Effector memory CD8-positive, alpha-beta T cell (primary cell): ENCODE measurements around the gene CROCC.

Experiments used
- ATAC-seq: fragments of 150-1000 bp; cut with Tn5 transposase; replicated peaks from 2 replicates; pipeline ENCODE4 v1.10.0; 2021; ENCODE audit warnings: mild to moderate bottlenecking, moderate library complexity
- DNase-seq, 3 experiments: peaks; one replicate each; pipeline ENCODE4 v3.0.0; 2021
- H3K27ac Mint-ChIP-seq, 2 donors: one replicate each; pipeline ENCODE4 v1.8.0; 2022; ENCODE audit warnings: mild to moderate bottlenecking in 2 of 2, mixed read lengths in 2 of 2, moderate library complexity in 2 of 2
- H3K27me3 Mint-ChIP-seq, 2 donors: one replicate each; pipeline ENCODE4 v1.8.0; 2022; ENCODE audit warnings: mixed read lengths in 2 of 2
- H3K36me3 Mint-ChIP-seq: one replicate; pipeline ENCODE4 v1.8.0; 2022; ENCODE audit warnings: mild to moderate bottlenecking, moderate library complexity, mixed read lengths; ENCODE audit not compliant: insufficient read depth
- H3K4me1 Mint-ChIP-seq, 2 donors: one replicate each; pipeline ENCODE4 v1.8.0; 2022; ENCODE audit warnings: low read depth in 2 of 2, mixed read lengths in 2 of 2
- H3K4me3 Mint-ChIP-seq, 2 donors: one replicate each; pipeline ENCODE4 v1.8.0; 2022; ENCODE audit warnings: mild to moderate bottlenecking in 2 of 2, mixed read lengths in 2 of 2, moderate library complexity in 2 of 2
- H3K9me3 Mint-ChIP-seq, 2 donors: one replicate each; pipeline ENCODE4 v1.8.0; 2022; ENCODE audit warnings: mixed read lengths in 2 of 2

Gene CROCC

DNA sequence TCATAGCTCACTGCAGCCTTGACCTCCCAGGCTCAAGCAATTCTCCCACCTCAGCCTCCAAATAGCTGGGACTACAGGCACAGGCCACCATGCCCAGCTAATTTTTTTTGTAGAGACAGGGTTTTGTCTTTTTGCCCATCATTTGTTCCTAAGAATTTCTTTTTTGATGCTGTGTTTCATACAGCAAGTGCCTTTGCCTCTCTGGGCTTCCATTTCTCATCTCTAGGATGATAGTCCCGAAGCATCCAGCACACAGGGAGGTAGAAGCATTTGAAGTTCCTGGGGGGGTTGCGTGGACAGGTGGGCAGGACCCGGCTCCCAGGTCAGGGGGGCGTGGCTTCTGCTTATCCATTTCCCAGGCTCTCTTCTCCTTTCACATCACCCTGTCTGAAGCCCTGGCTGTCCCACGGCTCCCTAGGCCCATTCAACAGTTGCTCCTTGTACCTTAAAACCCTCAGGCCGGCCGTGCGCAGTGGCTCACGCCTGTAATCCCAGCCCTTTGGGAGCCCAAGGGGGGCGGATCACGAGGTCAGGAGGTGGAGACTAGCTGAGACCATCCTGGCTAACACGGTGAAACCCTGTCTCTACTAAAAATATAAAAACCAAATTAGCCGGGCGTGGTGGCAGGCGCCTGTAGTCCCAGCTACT, 86.6 kb downstream of the CROCC start:
- no peak for ATAC-seq
- Mint-ChIP-seq H3K27ac (peak overlapping the region in 1 of 2 donors; percentile 38), H3K9me3 (no peaks in the 10 kb centered on the region), H3K27me3 (no peaks in the 10 kb centered on the region), H3K36me3 (peaks cover 23% of the 10 kb centered on the region), H3K4me3 (no peak overlapping the region), H3K4me1 (peaks cover 19 to 24% of the 10 kb centered on the region in 2 donors)
- no peak for DNase-seq

DNA sequence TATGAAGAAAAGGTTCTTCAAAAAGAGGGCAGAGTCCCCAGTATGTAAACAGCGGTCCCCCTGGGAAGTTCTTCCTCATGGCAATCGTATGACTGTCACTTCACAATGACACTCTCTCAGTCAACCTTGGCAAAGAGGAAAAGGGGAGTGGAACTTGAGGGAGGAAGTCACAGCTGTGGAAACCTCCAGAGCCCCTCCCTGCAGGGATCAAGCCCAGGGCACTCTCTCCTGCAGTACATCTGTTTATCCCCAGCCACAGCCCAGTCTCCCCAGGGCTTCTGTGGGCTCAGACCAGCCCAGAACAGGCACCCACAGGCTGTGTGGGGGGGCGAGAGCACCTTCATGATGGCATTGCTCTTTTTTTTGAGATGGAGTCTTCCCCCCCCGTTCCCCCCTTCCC, 88.0 kb downstream of the CROCC start:
- Mint-ChIP-seq H3K27ac (peak overlapping the region in 1 of 2 donors; percentile 86), H3K36me3 (peaks cover 11% of the 10 kb centered on the region), H3K4me3 (peak overlapping the region; percentile 13 to 86), H3K27me3 (no peaks in the 10 kb centered on the region), H3K9me3 (no peaks in the 10 kb centered on the region), H3K4me1 (peaks cover 19 to 21% of the 10 kb centered on the region in 2 donors)
- DNase-seq (no peak), ATAC-seq (no peak)

DNA sequence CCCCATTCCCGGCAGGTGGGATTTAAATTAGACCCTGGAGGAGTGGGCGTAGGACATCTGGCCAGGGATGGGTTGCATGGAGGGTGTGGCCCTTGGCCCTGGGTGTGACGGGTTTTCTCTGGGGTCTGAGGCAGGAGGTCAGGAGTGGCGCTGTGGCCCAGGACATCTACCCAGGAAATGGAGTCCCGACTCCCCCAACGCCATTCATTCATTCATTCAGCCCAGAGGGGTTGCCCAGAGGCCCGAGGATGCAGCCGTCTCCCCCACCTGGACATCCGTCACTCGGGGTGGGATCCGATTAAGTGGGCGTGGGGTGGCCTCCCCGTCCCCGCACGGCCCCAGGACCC, 89.3 kb downstream of the CROCC start:
- Mint-ChIP-seq H3K27me3 (no peaks in the 10 kb centered on the region), H3K9me3 (no peaks in the 10 kb centered on the region), H3K4me3 (peak overlapping the region; percentile 81 to 86), H3K4me1 (peaks cover 19 to 21% of the 10 kb centered on the region in 2 donors), H3K27ac (peak overlapping the region; percentile 85 to 86), H3K36me3 (peaks cover 3% of the 10 kb centered on the region)
- ATAC-seq (no peak), DNase-seq (no peak)

DNA sequence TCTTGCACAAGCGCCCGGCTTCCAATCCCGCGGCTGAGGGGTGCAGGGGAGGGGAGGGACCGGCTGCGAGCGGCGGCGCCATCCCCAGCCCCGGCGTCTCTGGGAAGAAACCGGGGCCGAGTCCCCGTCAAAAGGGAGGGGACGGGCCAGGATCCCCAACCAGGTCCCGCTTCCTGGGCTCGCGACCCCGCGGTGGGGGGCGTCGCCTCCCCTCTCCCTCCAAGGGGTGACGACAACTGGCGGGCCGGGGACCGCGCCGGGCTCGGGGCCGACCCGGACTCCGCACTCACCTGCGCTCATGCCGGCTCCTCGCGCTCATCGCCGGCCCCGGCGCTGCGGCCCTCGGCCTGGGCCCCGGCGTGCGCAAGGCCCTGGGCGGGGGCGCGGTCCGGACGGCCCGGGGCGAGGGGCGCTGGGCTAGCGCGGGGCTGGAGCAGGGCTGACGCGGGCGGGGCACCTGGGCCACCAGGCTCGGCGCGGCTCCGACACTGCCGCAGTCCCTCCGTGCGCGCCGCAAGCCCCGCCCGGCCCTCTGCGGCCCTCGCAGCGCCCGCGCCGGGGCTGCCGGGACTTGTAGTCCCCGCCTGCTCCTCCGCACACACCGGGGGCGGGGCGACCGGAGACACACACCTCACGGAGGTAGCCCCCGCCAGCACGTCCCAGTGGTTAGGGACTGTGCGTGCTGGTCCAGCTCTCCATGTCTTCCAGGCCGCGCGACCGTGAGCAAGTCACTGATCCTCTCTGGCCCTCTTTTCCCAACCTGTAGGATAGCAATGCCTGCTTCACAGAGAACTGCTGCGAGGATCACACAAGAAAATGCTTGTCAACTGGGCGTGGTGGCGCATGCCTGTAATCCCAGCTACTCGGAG, 89.9 kb downstream of the CROCC start, which contains the start of gene ATP13A2:
Gene ATP13A2 (minus strand): TSS at position 490 of the 869 bp plus-strand sequence. CDS start 190 bp downstream, at position 300.
- no peaks in the 10 kb centered on the region for H3K27me3 Mint-ChIP-seq

DNA sequence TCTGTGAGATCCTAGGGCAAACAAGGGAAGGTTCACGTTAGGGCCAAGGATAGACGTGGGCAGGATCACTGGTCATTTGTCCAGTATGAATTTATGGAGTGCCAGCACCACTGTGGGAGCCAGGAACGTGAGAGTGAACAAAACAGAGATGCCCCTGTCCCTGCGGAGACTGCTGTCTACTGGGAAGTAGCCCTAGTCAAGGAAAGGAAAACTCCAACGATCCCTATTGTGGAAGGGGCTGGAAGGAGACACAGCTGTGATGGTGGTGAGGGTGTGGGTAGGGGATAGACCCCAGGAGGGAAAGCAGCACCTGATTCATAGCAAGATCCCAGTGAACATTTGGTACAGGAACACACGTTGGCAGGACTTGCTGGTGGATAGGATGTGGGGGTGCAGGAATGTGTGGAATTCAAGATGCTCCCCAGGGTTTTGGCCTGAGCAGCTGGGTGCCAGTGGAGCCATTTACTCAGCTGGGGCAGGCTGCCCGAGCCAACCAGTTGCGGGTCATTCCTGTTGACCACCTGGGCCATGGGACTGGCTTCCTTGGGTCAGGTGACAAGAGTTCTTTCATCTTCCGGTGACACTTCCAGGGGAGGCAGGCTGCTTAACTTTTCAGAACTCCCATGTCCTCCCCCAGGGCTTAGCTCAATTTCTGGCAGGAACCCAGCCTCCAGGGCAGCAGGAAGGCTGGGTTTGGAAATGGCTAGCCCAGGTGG, 91.2 kb downstream of the CROCC start:
- peak overlapping the region in 1 of 2 donors; percentile 59 for H3K27ac Mint-ChIP-seq
- no peak for ATAC-seq
- no peak overlapping the region for H3K4me3 Mint-ChIP-seq
- no peak for DNase-seq
- no peaks in the 10 kb centered on the region for H3K9me3 Mint-ChIP-seq
- H3K36me3 Mint-ChIP-seq: peaks cover 10% of the 10 kb centered on the region
- H3K4me1 Mint-ChIP-seq: peaks cover 16 to 17% of the 10 kb centered on the region in 2 donors
- no peaks in the 10 kb centered on the region for H3K27me3 Mint-ChIP-seq

More for the DNA sequence above, 89.9 kb downstream of the CROCC start, which contains the start of gene ATP13A2:
- peaks cover 19 to 21% of the 10 kb centered on the region in 2 donors for H3K4me1 Mint-ChIP-seq
- peak within 1 kb of the TSS; percentile 85 to 86 for H3K27ac Mint-ChIP-seq
- peak within 1 kb of the TSS; percentile 81 to 86 for H3K4me3 Mint-ChIP-seq
- peak; percentile 69 to 78 (median 76) for DNase-seq
- peaks cover 2% of the 10 kb centered on the region for H3K36me3 Mint-ChIP-seq
- ATAC-seq: peak; percentile 99
- no peaks in the 10 kb centered on the region for H3K9me3 Mint-ChIP-seq

DNA sequence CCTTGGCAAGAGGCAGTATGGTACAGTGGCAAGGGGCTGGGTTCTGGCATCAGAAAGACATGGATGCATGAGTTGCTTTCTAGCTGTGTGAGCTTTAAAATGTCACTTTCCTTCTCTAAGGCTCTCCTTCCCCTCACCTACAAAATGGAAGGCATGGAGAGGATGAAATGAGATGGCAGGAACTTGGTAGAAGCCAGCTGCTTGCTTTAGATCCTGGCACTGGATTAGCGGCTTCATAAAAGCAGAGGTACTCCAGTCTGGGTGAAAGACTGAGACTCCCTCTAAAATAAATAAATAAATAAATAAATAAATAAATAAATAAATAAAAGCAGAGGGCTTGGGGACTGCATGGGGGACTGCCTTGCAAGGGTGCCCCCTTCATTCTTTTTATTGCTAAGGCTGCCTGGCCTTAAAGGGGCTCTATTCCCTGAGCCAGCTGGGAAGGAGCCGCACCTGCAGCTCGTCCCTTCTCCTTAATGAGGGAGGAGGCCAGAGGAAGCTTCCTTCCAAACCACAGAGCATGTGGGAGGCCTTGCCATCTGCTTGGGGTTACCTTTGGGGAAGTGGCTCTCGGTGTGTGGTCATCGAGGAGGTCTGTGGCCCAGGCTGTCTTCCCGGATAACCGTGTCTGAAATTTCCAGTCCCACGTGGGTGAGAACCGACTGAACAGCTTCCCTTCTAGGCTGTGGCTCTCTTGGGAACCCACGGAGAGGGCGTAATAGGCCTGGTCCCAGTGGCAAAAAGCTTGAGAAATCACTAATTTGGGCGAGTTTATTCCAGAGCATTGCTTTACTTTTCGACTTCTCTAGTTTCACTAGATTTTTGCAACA, 92.0 kb downstream of the CROCC start:
- ATAC-seq (no peak), DNase-seq (no peak)
- no peaks in the 10 kb centered on the region for H3K9me3 Mint-ChIP-seq
- no peak overlapping the region for H3K4me3 Mint-ChIP-seq
- H3K36me3 Mint-ChIP-seq: peaks cover 16% of the 10 kb centered on the region
- no peaks in the 10 kb centered on the region for H3K27me3 Mint-ChIP-seq
- peaks cover 12 to 16% of the 10 kb centered on the region in 2 donors for H3K4me1 Mint-ChIP-seq
- H3K27ac Mint-ChIP-seq: no peak overlapping the region

DNA sequence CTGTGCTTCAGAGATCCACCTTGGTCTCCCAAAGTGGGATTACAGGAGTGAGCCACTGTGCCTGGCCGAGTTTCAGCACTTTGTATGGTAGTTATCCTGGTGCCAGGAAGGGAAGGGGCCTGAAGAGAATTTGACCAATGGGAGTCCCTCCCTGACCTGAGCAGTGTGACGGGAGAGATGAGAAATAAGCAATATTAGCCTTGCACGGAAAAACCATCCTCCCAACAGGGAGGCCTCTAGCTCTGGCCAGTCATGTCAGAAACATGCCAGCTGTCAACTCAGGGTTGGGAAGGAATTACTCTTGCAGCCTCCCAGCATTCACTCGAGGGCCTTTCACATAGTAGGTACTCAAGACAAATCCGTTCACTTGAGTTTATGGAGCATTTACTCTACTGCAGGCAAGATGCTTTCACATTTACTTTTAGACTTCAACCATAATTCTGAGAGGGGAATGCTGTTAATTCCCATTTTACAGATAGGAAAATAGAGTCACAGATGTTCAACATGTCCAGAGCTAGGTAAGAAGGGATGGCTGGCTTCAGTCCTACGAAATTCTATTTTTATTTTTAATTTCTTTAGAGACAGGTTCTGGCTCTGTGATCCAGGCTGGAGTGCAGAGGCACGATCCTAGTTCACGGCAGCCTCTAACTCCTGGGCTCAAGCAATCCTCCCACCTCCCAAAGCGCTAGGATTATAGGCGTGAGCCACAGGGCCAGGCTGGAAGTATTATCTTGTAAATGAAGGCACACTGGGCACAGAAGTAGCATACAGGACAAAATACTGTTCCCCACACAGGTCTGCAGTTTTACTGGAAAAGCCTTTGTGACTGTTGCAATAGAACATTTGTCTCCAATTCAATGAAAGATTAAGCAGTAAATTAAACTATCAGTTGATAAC, 93.2 kb downstream of the CROCC start:
- Mint-ChIP-seq H3K27ac (no peak overlapping the region), H3K4me1 (peaks cover 12 to 16% of the 10 kb centered on the region in 2 donors), H3K9me3 (no peaks in the 10 kb centered on the region), H3K27me3 (no peaks in the 10 kb centered on the region), H3K36me3 (peaks cover 23% of the 10 kb centered on the region), H3K4me3 (no peak overlapping the region)
- no peak for ATAC-seq
- no peak for DNase-seq

DNA sequence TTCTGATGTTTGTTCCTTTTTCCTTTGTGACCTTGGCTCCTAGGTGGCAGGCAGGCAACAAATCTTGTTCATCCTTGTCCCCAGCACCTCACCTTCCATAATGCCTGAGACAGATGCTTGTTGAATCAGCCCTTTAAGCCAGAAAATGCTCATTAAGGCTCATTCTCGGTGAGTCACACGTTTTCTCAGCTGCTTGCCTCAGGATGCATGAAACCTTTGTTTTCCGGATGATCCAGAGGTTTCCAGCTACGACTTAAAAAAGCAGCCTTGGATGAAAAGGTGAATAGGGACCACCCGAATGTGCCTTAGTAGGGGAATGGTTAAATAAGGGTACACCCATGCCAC, 94.6 kb downstream of the CROCC start:
- peaks cover 35% of the 10 kb centered on the region for H3K36me3 Mint-ChIP-seq
- H3K4me3 Mint-ChIP-seq: no peak overlapping the region
- DNase-seq (no peak), ATAC-seq (no peak)
- no peak overlapping the region for H3K27ac Mint-ChIP-seq
- H3K9me3 Mint-ChIP-seq: no peaks in the 10 kb centered on the region
- H3K27me3 Mint-ChIP-seq: no peaks in the 10 kb centered on the region
- peaks cover 6 to 8% of the 10 kb centered on the region in 2 donors for H3K4me1 Mint-ChIP-seq

DNA sequence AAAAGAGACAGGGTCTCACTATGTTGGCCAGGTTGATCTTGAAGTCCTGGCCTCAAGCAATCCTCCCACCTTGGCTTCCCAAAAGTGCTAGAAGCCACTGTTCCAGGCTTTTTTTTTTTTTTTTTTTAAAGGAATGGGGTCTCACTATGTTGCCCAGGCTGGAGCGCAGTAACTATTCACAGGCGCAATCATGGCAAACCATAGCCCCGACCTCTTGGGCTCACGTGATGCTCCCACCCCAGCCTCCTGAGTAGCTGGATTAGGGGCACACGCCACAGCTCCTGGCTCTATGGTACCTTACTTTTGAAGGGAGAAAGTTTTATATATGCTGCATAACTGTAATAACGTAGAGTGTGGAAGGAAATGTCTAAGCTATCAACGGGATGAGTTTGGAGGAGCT, 95.7 kb downstream of the CROCC start:
- no peak overlapping the region for H3K27ac Mint-ChIP-seq
- peaks cover 42% of the 10 kb centered on the region for H3K36me3 Mint-ChIP-seq

DNA sequence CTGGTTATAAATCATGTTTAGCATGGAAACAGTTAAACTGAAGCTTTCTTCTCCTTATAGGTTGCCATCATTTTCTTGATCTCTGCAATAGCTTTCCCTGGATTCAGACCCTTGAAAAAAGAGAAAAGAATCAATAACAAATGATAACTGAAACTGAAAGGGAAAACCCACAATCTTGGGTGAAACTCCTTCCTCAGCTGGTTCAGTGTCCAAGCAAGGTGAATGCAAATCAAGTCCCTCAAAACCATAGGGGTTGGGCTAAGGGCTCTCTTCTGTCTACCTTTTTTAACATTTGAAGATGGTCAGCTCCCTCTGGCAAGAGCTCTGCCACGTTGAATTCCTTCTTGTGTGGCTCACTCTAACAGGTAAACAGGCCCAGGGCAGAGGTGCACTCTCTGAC, 97.1 kb downstream of the CROCC start:
- Mint-ChIP-seq H3K27me3 (no peaks in the 10 kb centered on the region), H3K4me1 (no peaks in the 10 kb centered on the region), H3K4me3 (no peak overlapping the region), H3K36me3 (peaks cover 47% of the 10 kb centered on the region), H3K27ac (no peak overlapping the region), H3K9me3 (no peaks in the 10 kb centered on the region)
- DNase-seq (no peak), ATAC-seq (no peak)

More for the DNA sequence above, 95.7 kb downstream of the CROCC start:
- H3K27me3 Mint-ChIP-seq: no peaks in the 10 kb centered on the region
- ATAC-seq: no peak
- no peak for DNase-seq
- no peak overlapping the region for H3K4me3 Mint-ChIP-seq
- H3K9me3 Mint-ChIP-seq: no peaks in the 10 kb centered on the region
- peaks cover 0 to 1% of the 10 kb centered on the region in 2 donors for H3K4me1 Mint-ChIP-seq

DNA sequence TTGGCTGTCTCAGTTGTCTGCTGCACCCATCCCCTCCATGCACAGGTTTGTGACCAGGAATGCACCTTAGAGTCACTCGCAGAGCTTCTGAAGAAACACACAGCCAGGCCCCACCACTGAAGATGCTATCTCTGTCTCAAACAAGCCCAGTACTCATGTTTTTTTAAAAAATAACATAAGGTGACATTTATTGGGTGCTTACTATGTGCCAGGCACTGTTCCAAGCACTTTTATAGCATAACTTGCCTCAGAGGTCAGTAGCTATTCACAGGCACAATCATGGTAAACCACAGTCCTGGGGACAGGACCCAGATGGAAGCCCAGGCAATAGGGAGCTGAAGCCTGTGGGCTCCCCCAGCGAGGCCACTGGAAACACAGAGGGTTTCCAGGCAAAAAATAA, 98.8 kb downstream of the CROCC start:
- DNase-seq (no peak), ATAC-seq (no peak)
- Mint-ChIP-seq H3K36me3 (peaks cover 63% of the 10 kb centered on the region), H3K4me1 (no peaks in the 10 kb centered on the region), H3K27ac (no peak overlapping the region), H3K27me3 (no peaks in the 10 kb centered on the region), H3K9me3 (no peaks in the 10 kb centered on the region), H3K4me3 (no peak overlapping the region)

DNA sequence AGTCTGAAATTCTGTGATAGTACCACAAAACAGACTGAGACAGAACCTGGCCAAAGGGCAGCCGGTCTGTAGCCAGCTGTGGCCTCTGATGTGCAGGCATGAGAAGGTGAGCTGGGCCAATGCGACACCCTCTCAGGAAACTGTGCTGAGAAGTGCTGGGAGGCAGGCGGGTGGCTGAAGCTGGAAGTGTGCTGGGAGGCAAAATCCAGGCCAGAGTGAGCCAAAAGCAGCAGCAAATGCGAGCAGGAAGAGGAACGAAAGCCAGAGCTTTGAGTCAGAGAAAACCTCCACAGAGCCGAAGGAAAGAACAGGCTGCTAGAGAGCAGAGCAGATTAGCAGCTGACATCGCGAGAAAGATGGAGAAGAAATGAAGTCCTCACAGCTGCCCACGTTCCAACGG, 100.2 kb downstream of the CROCC start:
- H3K9me3 Mint-ChIP-seq: no peaks in the 10 kb centered on the region
- no peak overlapping the region for H3K27ac Mint-ChIP-seq
- H3K4me1 Mint-ChIP-seq: no peaks in the 10 kb centered on the region
- H3K4me3 Mint-ChIP-seq: no peak overlapping the region
- no peaks in the 10 kb centered on the region for H3K27me3 Mint-ChIP-seq
- H3K36me3 Mint-ChIP-seq: peaks cover 73% of the 10 kb centered on the region
- DNase-seq (no peak), ATAC-seq (no peak)
